SW 1271 (cell line): ENCODE measurements around the gene SGPL1.
"Not testable (repeated sequence)": the region's sequence is repeated elsewhere in the genome, so short reads cannot be mapped to it uniquely, and the experiment has no call there.

ENCODE experiments used
- DNase-seq, 2 experiments: peaks; one replicate each; lab custom pipeline; 2025; lab: John Stamatoyannopoulos, UW

Gene SGPL1

DNA sequence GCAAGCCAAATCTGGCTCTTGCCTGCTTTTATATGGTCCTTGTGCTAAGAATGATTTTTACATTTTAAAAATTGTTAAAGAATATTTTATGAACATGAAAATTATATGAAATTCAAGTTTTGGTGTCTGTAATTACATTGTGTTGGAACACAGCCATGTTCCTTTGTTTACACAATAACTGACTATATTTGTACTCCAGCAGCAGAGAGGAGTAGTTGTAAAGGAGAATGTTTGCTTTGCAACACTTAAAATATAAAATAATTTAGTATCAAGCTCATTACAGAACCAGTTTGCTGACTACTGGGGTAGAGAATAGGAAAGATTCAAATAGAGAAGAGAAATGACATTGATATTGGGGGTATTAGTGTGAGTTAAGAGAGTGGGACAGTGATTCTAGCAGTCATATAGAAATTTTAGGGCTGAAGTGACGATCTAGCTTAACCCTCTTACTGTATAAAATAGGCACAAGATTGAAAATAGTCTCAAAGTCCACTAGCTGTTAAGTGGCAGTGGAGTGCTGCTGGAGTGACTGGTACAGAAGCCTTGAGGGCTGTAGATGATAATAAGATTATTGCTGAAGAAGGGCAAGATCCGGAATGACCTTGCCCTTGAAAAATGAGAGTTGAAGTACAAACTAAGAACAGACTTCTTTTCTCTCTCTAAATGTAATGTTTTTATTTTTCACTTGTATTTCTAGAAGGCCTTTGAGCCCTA lies 28.2 kb downstream of the SGPL1 start:
- DNase-seq, result no peak

DNA sequence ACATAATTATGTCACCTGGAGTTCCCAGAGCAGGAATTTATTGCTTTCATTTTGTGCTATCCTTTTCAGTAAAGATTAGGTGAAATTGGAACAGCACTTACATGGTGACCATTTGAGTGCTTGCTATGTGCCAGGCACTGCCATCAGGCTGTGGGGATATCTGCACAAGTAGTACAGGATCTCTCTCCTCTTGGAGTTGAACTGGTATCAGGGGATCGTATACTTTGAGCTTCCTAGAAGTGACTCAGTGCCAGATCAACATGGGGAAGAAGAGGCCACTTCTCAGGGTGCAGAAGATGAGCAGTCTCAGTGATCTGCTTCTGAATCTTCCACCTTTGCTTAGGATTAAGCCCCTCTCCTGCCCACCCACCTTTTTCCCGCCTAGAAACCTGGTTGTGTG lies 29.5 kb downstream of the SGPL1 start:
- DNase-seq, result no peak

DNA sequence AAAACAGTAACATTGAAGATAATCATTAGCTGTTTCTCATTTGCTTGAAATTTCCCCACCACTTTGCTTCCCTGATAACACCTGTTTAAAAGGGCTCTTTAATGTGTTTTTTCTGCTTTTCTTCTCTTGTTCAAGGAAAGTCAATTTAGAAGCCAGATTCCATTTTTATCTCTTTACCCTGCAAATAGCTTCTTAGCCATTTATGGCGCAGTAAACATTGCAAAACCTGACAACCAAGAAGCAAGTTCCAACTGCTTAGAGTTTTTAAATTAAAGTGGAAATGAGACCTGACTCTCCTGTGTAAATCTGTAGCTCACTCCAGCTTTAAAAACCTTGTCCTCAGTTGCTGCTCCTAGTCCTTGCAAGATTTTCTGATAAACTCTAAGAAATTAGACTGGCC lies 30.1 kb downstream of the SGPL1 start:
- no peak for DNase-seq

DNA sequence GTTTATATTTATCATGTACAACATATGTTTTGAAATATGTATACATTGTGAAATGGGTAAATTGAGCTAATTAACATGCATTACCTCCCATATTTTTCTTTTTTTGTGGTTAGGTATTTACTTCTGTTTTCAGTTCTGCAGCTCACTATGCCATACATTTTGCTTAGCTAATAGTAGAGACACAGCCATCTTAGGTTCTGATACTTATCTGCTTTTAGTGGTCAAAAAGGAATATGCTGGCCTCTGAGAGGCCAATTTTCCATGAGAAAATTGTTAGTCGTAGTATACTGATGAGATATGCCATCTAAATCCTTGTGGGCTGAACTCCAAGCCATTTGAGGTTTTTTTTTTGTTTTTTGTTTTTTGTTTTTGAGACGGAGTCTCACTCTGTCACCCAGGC lies 31.0 kb downstream of the SGPL1 start:
- no peak for DNase-seq

DNA sequence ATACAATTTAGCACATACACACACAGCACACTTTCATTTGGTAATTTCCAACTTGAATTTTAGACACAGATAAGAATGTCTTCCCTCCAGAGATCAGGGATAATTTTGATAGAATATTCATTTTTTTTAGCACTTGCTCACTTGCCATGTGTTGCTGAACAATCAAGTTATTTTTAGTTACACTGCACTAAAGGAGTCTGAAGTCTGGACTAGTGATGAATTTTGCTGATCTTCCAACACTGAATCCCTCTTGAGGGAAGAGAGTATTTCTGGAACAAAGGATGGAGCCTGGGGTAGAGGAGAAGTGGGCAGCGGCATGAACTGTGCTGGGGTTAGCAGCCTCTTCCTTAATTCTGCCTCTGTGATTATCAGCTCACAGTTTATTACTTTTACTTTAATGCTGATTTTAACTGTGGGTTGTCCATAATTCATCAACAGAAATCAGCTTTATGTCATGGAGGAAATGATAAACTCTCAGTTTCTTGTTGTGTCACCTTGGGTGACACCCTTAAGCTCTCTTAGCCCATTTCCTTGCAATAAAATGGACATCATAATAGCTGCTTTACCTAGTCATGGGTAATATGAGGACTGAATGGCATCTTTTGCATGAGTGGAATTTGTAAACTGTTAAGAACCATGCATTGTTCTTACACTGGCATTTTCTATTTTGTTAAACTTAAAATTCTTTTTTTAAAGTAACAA lies 32.1 kb downstream of the SGPL1 start:
- no peak for DNase-seq

DNA sequence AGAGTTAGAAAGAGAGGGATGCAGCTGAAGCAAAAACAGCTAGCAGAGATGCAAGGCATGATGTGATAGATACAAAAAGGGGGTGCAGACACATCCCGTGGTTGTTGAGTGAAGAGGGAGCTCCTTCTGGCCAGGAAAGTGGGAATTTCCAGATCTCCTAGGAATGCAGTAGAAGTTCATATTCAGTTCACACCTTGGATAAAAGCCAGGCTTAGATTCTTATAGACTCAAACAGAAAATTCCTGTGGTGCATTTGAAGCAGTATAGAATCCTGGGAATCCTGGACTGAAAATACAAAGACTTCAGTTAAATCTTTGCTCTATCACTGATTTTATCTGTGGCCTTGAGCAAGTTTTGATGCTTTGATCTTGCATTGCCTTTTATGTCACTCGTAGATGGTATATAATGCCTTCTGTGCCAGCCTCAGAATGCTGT lies 33.9 kb downstream of the SGPL1 start:
- DNase-seq, result peak in 1 of 2 experiments; percentile 56

DNA sequence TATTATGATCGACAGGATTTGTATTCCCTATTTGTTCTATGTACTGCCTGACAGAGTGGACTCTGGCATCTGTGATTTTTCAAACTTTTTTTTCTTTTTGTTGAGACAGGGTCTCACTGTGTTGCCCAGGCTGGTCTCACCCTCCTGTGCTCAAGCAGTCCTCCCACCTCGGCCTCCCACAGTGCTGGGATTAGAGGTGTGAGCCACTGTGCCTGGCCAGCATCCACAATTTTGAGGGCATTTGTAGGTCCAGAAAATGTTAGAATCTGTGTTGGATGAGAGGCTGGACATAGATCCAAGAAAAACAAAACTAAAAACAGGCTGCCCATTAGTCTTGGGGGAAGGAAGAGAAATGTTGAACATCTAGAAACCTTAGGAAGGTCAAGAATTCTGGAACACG lies 34.3 kb downstream of the SGPL1 start:
- no peak for DNase-seq

GRCh38 chr10:70851597-70852475 lies 36.1 kb downstream of the SGPL1 start:
- no peak for DNase-seq

DNA sequence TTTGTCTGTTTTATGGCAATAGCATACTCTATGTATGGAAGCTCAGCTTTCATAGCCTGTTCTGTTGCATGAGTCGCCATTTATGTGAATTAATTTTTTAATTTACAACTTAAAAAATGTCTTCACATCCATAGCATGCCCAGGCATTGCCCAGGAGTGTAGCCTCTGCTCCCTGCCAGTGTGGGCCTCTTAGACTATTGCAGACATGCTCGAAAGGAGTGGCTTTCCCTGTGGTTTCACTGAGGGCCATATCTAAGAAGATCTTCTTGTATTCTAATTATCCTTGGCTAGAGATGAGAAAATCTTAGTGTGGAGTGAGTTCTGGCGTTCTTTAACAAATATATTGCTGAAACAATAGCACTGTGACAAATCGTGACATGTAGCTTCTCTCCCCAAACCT lies 37.3 kb downstream of the SGPL1 start:
- no peak for DNase-seq

DNA sequence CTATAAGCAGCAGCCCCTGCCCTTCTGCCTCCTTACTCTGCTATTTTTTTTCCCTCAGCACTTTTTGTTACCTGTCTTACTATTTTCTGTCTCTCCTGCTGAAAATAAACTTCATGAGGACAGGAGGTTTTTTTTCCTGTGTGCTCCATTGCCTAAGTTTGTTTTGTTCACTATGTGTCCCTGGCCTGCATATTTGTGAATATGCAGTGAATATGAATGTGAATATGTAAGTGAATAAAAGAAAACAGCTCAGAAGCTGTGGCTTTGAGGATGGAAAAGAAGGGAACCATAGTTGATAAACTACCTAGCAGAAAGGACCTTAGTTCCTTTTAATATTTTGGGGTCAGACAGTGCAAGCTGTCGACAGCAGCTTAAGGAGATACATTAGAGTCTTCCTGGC lies 37.7 kb downstream of the SGPL1 start:
- DNase-seq, result no peak

DNA sequence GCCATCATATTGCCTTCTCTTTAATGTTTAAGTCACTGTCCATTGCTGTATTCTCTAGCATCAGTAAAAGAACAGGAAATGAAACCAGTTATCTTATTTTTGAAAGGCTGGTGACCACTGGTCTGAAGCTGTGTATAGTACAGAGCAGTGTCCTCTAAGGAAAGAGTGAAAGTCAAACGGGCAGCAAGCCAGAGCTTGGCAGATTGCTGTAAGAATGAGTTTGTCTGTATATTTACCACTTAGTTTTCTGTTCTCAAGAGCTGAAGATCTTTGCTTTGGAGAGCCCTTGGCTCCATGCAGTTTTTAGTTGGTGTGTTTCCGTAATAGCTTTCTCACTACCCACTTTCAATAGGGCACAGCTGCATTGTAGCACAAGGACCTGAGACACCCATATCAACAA lies 40.7 kb downstream of the SGPL1 start:
- DNase-seq, result no peak

GRCh38 chr10:70858759-70859158 lies 43.0 kb downstream of the SGPL1 start:
- DNase-seq, result no peak

DNA sequence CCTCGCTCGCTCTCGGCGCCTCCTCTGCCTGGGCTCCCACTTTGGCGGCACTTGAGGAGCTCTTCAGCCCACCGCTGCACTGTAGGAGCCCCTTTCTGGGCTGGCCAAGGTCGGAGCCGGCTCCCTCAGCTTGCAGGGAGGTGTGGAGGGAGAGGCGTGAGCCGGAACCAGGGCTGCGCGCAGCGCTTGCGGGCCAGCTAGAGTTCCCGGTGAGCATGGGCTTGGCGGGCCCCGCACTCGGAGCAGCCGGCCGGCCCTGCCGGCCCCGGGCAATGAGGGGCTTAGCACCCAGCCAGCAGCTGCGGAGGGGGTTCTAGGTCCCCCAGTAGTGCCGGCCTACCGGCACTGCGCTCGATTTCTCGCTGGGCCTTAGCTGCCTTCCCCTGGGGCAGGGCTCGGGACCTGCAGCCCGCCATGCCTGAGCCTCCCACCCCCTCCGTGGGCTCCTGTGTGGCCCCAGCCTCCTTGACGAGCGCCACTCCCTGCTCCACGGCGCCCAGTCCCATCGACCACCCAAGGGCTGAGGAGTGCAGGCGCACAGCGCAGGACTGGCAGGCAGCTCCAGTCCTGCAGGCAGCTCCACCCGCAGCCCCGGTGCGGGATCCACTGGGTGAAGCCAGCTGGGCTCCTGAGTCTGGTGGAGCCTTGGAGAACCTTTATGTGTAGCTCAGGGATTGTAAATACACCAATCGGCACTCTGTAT lies 45.9 kb downstream of the SGPL1 start:
- not testable (repeated sequence) for DNase-seq

GRCh38 chr10:70863470-70864160 lies 47.9 kb downstream of the SGPL1 start:
- DNase-seq, result no peak

DNA sequence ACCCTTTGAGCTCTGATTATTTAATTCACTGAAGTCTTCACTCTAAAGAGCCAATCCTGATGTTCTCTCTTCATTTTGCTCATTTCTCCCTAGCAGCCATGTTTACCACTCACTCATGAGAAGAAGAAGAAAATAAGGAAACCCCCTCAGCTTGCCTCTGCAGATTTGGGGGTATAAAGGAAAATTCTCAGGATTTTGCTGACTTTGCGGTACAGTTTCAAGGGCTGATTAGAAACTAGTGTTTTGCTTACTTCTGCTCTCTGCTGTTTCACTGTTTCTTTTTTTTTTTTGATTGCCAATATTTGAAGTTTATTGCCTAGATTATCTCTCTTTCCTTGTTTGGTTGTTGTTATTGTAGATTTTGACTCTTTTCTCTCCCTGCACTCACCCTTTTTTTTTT lies 49.2 kb downstream of the SGPL1 start:
- no peak for DNase-seq

DNA sequence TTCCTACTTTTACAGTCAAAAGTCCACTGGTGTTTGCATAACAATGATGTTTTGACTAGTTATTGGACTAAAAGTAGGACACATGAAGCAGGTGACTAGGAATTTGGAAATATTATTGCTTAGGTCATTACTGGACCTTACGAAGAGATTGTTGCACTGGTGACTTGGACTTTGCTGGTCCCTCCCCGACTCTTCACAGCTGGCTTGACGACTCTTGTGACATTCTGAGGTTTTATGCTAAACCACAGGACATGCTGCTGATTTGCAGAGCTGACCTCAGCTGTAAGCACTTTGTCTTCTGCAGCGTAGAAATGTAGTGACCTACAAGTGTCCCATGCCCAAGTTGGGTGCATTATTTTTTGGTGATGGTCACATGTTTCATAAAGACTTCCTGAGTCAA lies 50.7 kb downstream of the SGPL1 start:
- DNase-seq, result no peak

GRCh38 chr10:70872291-70872690 lies 56.5 kb downstream of the SGPL1 start:
- DNase-seq, result no peak

GRCh38 chr10:70874061-70874460 lies 58.3 kb downstream of the SGPL1 start:
- no peak for DNase-seq

- no peak for DNase-seq
These were observed 63.5 kb downstream of the SGPL1 start for GRCh38 chr10:70879207-70879606.

DNA sequence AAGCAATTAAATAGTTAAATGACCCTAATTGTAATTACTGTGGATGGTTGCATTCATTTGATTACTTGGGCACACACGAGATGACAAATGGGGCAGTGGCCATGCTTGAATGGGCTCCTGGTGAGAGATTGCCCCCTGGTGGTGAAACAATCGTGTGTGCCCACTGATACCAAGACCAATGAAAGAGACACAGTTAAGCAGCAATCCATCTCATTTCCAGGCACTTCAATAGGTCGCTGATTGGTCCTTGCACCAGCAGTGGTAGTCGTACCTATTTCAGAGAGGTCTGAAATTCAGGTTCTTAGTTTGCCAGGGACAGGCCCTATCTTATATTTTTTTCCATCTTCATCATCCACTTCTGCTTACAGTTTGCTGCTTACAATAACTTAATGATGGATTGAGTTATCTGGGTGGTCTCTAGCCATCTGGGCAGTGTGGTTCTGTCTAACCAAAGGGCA lies 64.4 kb downstream of the SGPL1 start:
- peak in 1 of 2 experiments; percentile 64 for DNase-seq

DNA sequence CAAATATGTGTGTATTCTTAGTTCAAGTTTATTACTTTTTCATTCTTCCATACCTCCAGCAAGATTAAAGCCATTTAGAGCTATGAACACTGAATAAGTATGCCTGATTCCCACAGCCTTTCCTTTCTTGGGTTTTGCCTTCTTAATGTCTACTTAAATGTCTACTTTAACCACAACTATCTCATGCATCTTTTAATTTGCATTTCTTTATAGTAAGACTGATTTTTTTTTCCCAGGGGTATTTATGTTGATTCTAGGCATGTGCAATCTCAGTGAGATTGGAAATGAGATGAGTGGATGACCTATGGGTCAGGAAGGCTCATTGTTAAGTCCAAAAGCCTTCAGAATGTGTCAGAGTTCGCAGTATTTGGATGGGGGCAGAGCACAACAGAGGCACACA lies 69.0 kb downstream of the SGPL1 start:
- DNase-seq, result no peak
